HFFc6 (cell line): Measurements from ENCODE around the gene TRIM7. TPM values are rescaled to one million over a fixed set of nuclear protein-coding genes. Genes with fewer than 3 reads are reported as not detected.

ENCODE experiments used
- DNase-seq: peaks from one replicate; pipeline ENCODE4 v3.0.0-alpha.2; 2018
- H3K27ac Mint-ChIP-seq: 2 replicates; pipeline ENCODE4 v1.8.0; 2020; ENCODE audit warnings: mild to moderate bottlenecking, mixed read lengths
- H3K27me3 Mint-ChIP-seq: 2 replicates; pipeline ENCODE4 v1.8.0; 2021; ENCODE audit warnings: mild to moderate bottlenecking, moderate library complexity, mixed read lengths; ENCODE audit not compliant: insufficient read depth
- H3K36me3 Mint-ChIP-seq: 2 replicates; pipeline ENCODE4 v1.8.0; 2021; ENCODE audit warnings: low read depth, mixed read lengths
- H3K4me1 Mint-ChIP-seq: 2 replicates; pipeline ENCODE4 v1.8.0; 2020; ENCODE audit warnings: low read depth, mixed read lengths
- H3K4me3 Mint-ChIP-seq: 2 replicates; pipeline ENCODE4 v1.8.0; 2020; ENCODE audit warnings: mild to moderate bottlenecking, moderate library complexity, mixed read lengths
- H3K9me3 Mint-ChIP-seq: 2 replicates; pipeline ENCODE4 v1.8.0; 2020; ENCODE audit warnings: mild to moderate bottlenecking, mixed read lengths
- CTCF ChIP-seq: fragments of 200-600 bp; sonication (generic); IDR thresholded peaks from 2 replicates; pipeline ENCODE4 v1.5.0; 2021; ENCODE audit warnings: antibody characterized with exemption, mild to moderate bottlenecking
- total RNA-seq, 6 experiments: library from RNA; stranded (reverse); fragmentation: NEBNext Ultra II Directional; extraction: Animal tissue kit (Norgen Biotek cat#: 25700); gene quantifications; 2 replicates in 1 of 6; 3 replicates in 5 of 6; pipeline ENCODE4 v1.2.3, GENCODE V29; 2021

The TRIM7 gene
- total RNA-seq, 6 experiments from 2014 or later: 2.8 to 7.5 (median 5.3) TPM

- no peak for DNase-seq
- no peak overlapping the region for H3K27ac Mint-ChIP-seq
- no peak overlapping the region for H3K4me3 Mint-ChIP-seq
- H3K27me3 Mint-ChIP-seq: peaks cover 13% of the 10 kb centered on the region
- no peaks in the 10 kb centered on the region for H3K9me3 Mint-ChIP-seq
- TF ChIP-seq CTCF: peak; percentile 78
- peaks cover 62% of the 10 kb centered on the region for H3K4me1 Mint-ChIP-seq
- no peaks in the 10 kb centered on the region for H3K36me3 Mint-ChIP-seq
Observed at GRCh38 chr5:181167814-181168488, 37.0 kb downstream of the TRIM7 start.

- DNase-seq: no peak
- peaks cover 64% of the 10 kb centered on the region for H3K4me1 Mint-ChIP-seq
- H3K9me3 Mint-ChIP-seq: no peaks in the 10 kb centered on the region
- peaks cover 13% of the 10 kb centered on the region for H3K27me3 Mint-ChIP-seq
- H3K4me3 Mint-ChIP-seq: no peak overlapping the region
- H3K27ac Mint-ChIP-seq: no peak overlapping the region
- TF ChIP-seq CTCF: no peak
- H3K36me3 Mint-ChIP-seq: no peaks in the 10 kb centered on the region
Observed at GRCh38 chr5:181166812-181167733, 37.9 kb downstream of the TRIM7 start.

- DNase-seq: peak; percentile 62
- H3K4me1 Mint-ChIP-seq: peaks cover 66% of the 10 kb centered on the region
- H3K36me3 Mint-ChIP-seq: no peaks in the 10 kb centered on the region
- TF ChIP-seq CTCF: no peak
- H3K4me3 Mint-ChIP-seq: peak overlapping the region; percentile 86
- peaks cover 11% of the 10 kb centered on the region for H3K27me3 Mint-ChIP-seq
- H3K27ac Mint-ChIP-seq: peak overlapping the region; percentile 59; the same call in 1 of the 2 replicates
- no peaks in the 10 kb centered on the region for H3K9me3 Mint-ChIP-seq
Observed at GRCh38 chr5:181164076-181164952, 40.7 kb downstream of the TRIM7 start.

- peak; percentile 40 for DNase-seq
- no peaks in the 10 kb centered on the region for H3K36me3 Mint-ChIP-seq
- TF ChIP-seq CTCF: 0 out of 2 replicates have a peak, but pooled peaks have one; percentile 10
- no peaks in the 10 kb centered on the region for H3K9me3 Mint-ChIP-seq
- peaks cover 5% of the 10 kb centered on the region for H3K27me3 Mint-ChIP-seq
- H3K4me1 Mint-ChIP-seq: peaks cover 63% of the 10 kb centered on the region
- peak overlapping the region; percentile 59 for H3K27ac Mint-ChIP-seq
- H3K4me3 Mint-ChIP-seq: peak overlapping the region; percentile 86
Observed at GRCh38 chr5:181163487-181164075, 41.4 kb downstream of the TRIM7 start.
